Tibial nerve (tissue), 4 donors: Measurements from ENCODE around the gene CLSTN3. TPM values are rescaled to one million over a fixed set of nuclear protein-coding genes. Genes with fewer than 3 reads are reported as not detected.

ENCODE experiments used
- DNase-seq, 2 donors: peaks; one replicate each; pipeline ENCODE4 v3.0.0-alpha.2; 2019; ENCODE audit warnings: low spot score in 2 of 2
- H3K27ac ChIP-seq, 4 donors: fragments of 200-600 bp; sonication (generic) in 3 of 4; one replicate each; pipeline ENCODE4 v1.5.1; 2017 to 2019; ENCODE audit warnings: mild to moderate bottlenecking in 1 of 4
- H3K27me3 ChIP-seq, 2 donors: fragments of 200-600 bp; sonication (generic) in 1 of 2; one replicate each; pipeline versions ENCODE4 v1.5.1 to v1.6.0; 2017 to 2019
- H3K36me3 ChIP-seq, 3 donors: fragments of 200-600 bp; sonication (generic); one replicate each; pipeline ENCODE4 v1.5.1; 2018 to 2019
- H3K4me1 ChIP-seq, 4 donors: fragments of 200-600 bp; sonication (generic) in 3 of 4; one replicate each; pipeline ENCODE4 v1.5.1; 2017 to 2019
- H3K4me3 ChIP-seq, 4 donors: fragments of 200-600 bp; sonication (generic) in 3 of 4; one replicate each; pipeline ENCODE4 v1.5.1; 2017 to 2019; ENCODE audit warnings: mild to moderate bottlenecking in 1 of 4, moderate library complexity in 1 of 4
- H3K9me3 ChIP-seq, 4 donors: fragments of 200-600 bp; sonication (generic) in 3 of 4; one replicate each; pipeline ENCODE4 v1.5.1; 2017 to 2019
- CTCF ChIP-seq, 5 experiments: fragments of 200-600 bp in 3 of 5; fragments of 450-650 bp in 2 of 5; sonication (generic) in 3 of 5; IDR thresholded peaks; one replicate each; pipeline ENCODE4 v1.5.1; 2016 to 2019; ENCODE audit warnings: antibody characterized with exemption in 5 of 5, mild to moderate bottlenecking in 3 of 5, moderate library complexity in 2 of 5
- EP300 ChIP-seq, 2 donors: sonication (generic); formaldehyde crosslinking; IDR thresholded peaks; one replicate each; pipeline ENCODE4 v1.6.1; 2017; ENCODE audit warnings: antibody characterized with exemption in 2 of 2, mild to moderate bottlenecking in 1 of 2
- POLR2A ChIP-seq, 2 donors: fragments of 450-650 bp; IDR thresholded peaks; one replicate each; pipeline ENCODE4 v1.6.1; 2017; ENCODE audit warnings: antibody characterized with exemption in 2 of 2, mild to moderate bottlenecking in 2 of 2, moderate library complexity in 2 of 2
- WGBS, 2 donors: methylation state at CpG; one replicate each; pipeline ENCODE4 v1.1.5; 2018; 5-methylcytosine and 5-hydroxymethylcytosine counted together
- total RNA-seq, 4 donors: library from RNA; depleted of rRNA; stranded (reverse); fragments of >200 nt; gene quantifications; one replicate each; pipeline ENCODE4 v1.1.0, GENCODE V29; 2016

The CLSTN3 gene
- total RNA-seq, 4 donors from 2014 or later: 40.0 to 112 (median 79.6) TPM

GRCh38 chr12:7131502-7131866, 1.3 kb downstream of the CLSTN3 start:
- Histone ChIP-seq H3K36me3 (peaks cover 0 to 28% (median 5%) of the 10 kb centered on the region in 3 donors), H3K27me3 (no peaks in the 10 kb centered on the region), H3K9me3 (no peaks in the 10 kb centered on the region), H3K4me1 (peaks cover 0 to 37% (median 15%) of the 10 kb centered on the region in 4 donors), H3K4me3 (peak overlapping the region in 1 of 4 donors; percentile 61), H3K27ac (peak overlapping the region; percentile 54 to 90 (median 70))
- TF ChIP-seq CTCF (IDR thresholded peaks at IDR 0.05): no peak
- no peak for TF ChIP-seq POLR2A (IDR thresholded peaks at IDR 0.05)
- no peak for TF ChIP-seq EP300 (IDR thresholded peaks at IDR 0.05)
- WGBS, 2 donors: 37 to 46% methylated on average over 7 of the region's 7 CpGs
- no peak for DNase-seq

- TF ChIP-seq EP300 (IDR thresholded peaks at IDR 0.05) (no peak), POLR2A (IDR thresholded peaks at IDR 0.05) (no peak), CTCF (IDR thresholded peaks at IDR 0.05) (no peak)
- Histone ChIP-seq H3K27ac (no peak overlapping the region), H3K27me3 (no peaks in the 10 kb centered on the region), H3K36me3 (peaks cover 0 to 45% (median 9%) of the 10 kb centered on the region in 3 donors), H3K4me3 (no peak overlapping the region), H3K4me1 (peaks cover 0 to 22% (median 8%) of the 10 kb centered on the region in 4 donors), H3K9me3 (no peaks in the 10 kb centered on the region)
- DNase-seq: no peak
- WGBS, 2 donors: 68 to 69% methylated on average over 12 of the region's 12 CpGs
Measured at GRCh38 chr12:7134396-7135166, 4.4 kb downstream of the CLSTN3 start.

GRCh38 chr12:7136071-7136470, 5.9 kb downstream of the CLSTN3 start:
- 98 to 99% methylated on average over 5 to 7 of the region's 7 CpGs for WGBS, 2 donors
- TF ChIP-seq EP300 (IDR thresholded peaks at IDR 0.05) (no peak), CTCF (IDR thresholded peaks at IDR 0.05) (no peak), POLR2A (IDR thresholded peaks at IDR 0.05) (no peak)
- Histone ChIP-seq H3K27ac (no peak overlapping the region), H3K4me3 (no peak overlapping the region), H3K9me3 (no peaks in the 10 kb centered on the region), H3K36me3 (peaks cover 0 to 54% (median 9%) of the 10 kb centered on the region in 3 donors), H3K4me1 (peaks cover 0 to 8% (median 4%) of the 10 kb centered on the region in 4 donors), H3K27me3 (no peaks in the 10 kb centered on the region)
- DNase-seq: no peak

GRCh38 chr12:7136676-7137075, 6.5 kb downstream of the CLSTN3 start:
- H3K36me3 ChIP-seq: peaks cover 0 to 60% (median 9%) of the 10 kb centered on the region in 3 donors
- 79 to 90% methylated on average over 3 of the region's 3 CpGs for WGBS, 2 donors
- no peak overlapping the region for H3K4me3 ChIP-seq
- TF ChIP-seq POLR2A (IDR thresholded peaks at IDR 0.05): no peak
- TF ChIP-seq CTCF (IDR thresholded peaks at IDR 0.05): no peak
- TF ChIP-seq EP300 (IDR thresholded peaks at IDR 0.05): no peak
- DNase-seq: no peak
- H3K27ac ChIP-seq: no peak overlapping the region
- H3K4me1 ChIP-seq: peaks cover 0 to 2% (median 0%) of the 10 kb centered on the region in 4 donors
- H3K9me3 ChIP-seq: no peaks in the 10 kb centered on the region
- no peaks in the 10 kb centered on the region for H3K27me3 ChIP-seq

GRCh38 chr12:7137908-7138307, 7.7 kb downstream of the CLSTN3 start:
- no peak for DNase-seq
- H3K9me3 ChIP-seq: no peaks in the 10 kb centered on the region
- no peaks in the 10 kb centered on the region for H3K4me1 ChIP-seq
- TF ChIP-seq EP300 (IDR thresholded peaks at IDR 0.05): no peak
- TF ChIP-seq POLR2A (IDR thresholded peaks at IDR 0.05): no peak
- no peak for TF ChIP-seq CTCF (IDR thresholded peaks at IDR 0.05)
- no peaks in the 10 kb centered on the region for H3K27me3 ChIP-seq
- H3K4me3 ChIP-seq: no peak overlapping the region
- no peak overlapping the region for H3K27ac ChIP-seq
- WGBS, 2 donors: 40 to 46% methylated on average over 4 of the region's 4 CpGs
- peaks cover 0 to 71% (median 9%) of the 10 kb centered on the region in 3 donors for H3K36me3 ChIP-seq
